Uterus (tissue), 2 donors: Measurements from ENCODE around the gene ZNF530.
A peak's percentile ranks its signal among the peaks of the same experiment; 100 is the strongest.

Experiments
- CTCF ChIP-seq, 4 experiments: fragments of 200-600 bp in 2 of 4; fragments of 450-650 bp in 2 of 4; sonication (generic) in 2 of 4; IDR thresholded peaks; one replicate each; pipeline ENCODE4 v1.5.1; 2016 to 2019; ENCODE audit warnings: antibody characterized with exemption in 4 of 4, mild to moderate bottlenecking in 2 of 4, moderate library complexity in 1 of 4
- POLR2A ChIP-seq, 2 donors: fragments of 450-650 bp; IDR thresholded peaks; one replicate each; pipeline ENCODE4 v1.6.1; 2016; ENCODE audit warnings: antibody characterized with exemption in 2 of 2, mild to moderate bottlenecking in 1 of 2, moderate library complexity in 1 of 2

DNA sequence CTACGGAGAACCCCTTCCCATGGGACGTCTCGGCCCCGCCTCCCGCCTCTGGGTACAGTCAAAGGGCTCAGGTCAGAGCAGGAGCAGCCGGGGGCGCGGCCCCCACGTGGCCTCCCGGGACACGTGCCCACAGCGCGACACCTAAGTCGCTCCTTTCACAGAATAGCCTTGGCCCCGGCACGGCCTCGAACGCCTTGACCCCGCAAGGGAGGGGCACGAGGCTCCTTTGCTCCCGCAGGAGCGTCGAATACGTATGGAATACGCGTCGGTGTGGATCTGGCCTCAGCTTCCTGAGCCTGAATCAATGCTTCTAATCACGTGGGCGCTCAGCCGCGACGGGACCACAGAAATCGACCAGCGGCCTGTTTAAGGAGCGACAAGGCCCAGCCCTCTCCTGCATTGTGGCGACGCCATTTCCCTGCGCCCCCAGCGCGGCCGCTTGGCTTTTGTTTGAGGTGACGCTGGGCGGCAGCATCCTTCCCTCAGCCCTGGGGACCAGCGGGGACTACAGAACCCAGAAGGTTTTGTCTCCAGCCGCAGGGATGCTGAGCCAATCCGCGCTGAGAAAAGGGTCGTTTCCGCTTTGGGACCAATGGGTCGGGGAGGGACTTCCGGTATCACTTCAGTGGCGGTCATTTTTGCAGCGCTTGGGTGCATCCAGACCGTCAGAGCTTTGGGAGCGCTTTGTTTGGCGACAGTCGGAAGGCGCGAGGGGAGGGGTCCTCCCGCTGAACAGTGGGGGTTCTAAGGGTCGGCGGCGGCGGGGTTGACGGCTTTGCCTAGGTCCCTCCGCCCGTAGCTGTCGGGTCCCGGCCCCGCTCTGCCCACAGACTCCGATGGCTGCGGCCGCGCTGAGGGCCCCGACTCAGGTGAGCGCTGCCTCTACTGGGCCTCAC, 15.9 kb upstream of the ZNF530 start, which contains the start of gene ZIK1:
- TF ChIP-seq CTCF (IDR thresholded peaks at IDR 0.05), result peak in 1 of 4 experiments; percentile 14
- no peak for TF ChIP-seq POLR2A (IDR thresholded peaks at IDR 0.05)
